Testis (tissue), 2 donors: ENCODE measurements around the gene ABCB11.

Source experiments
- CTCF ChIP-seq, 3 experiments: fragments of 450-650 bp in 2 of 3; fragments of 200-600 bp in 1 of 3; sonication (generic) in 1 of 3; IDR thresholded peaks; one replicate each; pipeline ENCODE4 v1.5.1; 2016 to 2019; ENCODE audit warnings: antibody characterized with exemption in 3 of 3, mild to moderate bottlenecking in 2 of 3, moderate library complexity in 1 of 3
- POLR2A ChIP-seq: fragments of 450-650 bp; IDR thresholded peaks from one replicate; pipeline ENCODE4 v1.6.1; 2017; ENCODE audit warnings: antibody characterized with exemption, mild to moderate bottlenecking, moderate library complexity

DNA sequence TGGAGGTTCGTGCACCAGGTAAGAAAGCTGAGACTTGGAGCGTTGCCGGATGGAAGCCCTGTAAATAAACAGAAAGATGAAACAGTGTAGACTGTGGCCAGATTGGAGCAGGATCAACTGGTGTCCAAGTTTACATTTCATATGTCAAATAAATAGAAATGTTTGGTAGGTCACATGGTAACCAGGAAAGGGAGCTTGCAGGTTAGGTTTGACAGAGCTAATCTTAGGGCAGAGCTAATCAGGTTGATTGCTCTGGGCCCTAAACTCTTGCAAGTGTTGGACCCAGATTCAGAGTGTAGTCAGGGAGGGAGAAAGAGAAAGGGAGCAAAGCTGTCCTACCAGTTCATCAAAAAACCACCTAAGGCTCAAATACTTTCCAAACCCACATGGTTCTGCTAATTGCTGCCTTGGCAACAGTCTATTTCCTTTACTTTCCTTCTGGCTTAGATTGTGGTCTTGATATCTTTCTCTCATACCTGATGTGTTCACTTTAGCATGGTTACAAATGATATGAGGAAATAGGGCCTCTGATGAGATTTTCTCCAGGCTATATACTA, 66.8 kb downstream of the ABCB11 start:
- TF ChIP-seq POLR2A (no peak), CTCF (IDR thresholded peaks at IDR 0.05) (no peak)
